Mesothelial cell of epicardium (in vitro differentiated cells): ENCODE measurements around the gene KRTAP25-1. TPM values are rescaled to one million over a fixed set of nuclear protein-coding genes. Genes with fewer than 3 reads are reported as not detected.

Experiments
- DNase-seq, 2 experiments: peaks; one replicate each; pipeline ENCODE4 v3.0.0; 2021; ENCODE audit warnings: low spot score in 2 of 2; ENCODE audit not compliant: unreplicated experiment in 2 of 2
- H3K27ac Mint-ChIP-seq: 2 replicates; pipeline ENCODE4 v1.8.0; 2021; ENCODE audit warnings: mixed read lengths
- H3K27me3 Mint-ChIP-seq: 2 replicates; pipeline ENCODE4 v1.8.0; 2021; ENCODE audit warnings: low read depth, mixed read lengths
- H3K36me3 Mint-ChIP-seq: 2 replicates; pipeline ENCODE4 v1.8.0; 2021; ENCODE audit warnings: mixed read lengths
- H3K4me1 Mint-ChIP-seq: 2 replicates; pipeline ENCODE4 v1.8.0; 2021; ENCODE audit warnings: mixed read lengths
- H3K4me3 Mint-ChIP-seq: 2 replicates; pipeline ENCODE4 v1.8.0; 2021; ENCODE audit warnings: mild to moderate bottlenecking, moderate library complexity, mixed read lengths
- H3K9me3 Mint-ChIP-seq: 2 replicates; pipeline ENCODE4 v1.8.0; 2021; ENCODE audit warnings: mixed read lengths
- total RNA-seq: library from RNA; stranded (reverse); gene quantifications from 3 replicates; pipeline ENCODE4 v1.2.1, GENCODE V29; 2021
- TF ChIP-seq, protein P1 (sequence below): fragments of 200-600 bp; sonication (generic); IDR thresholded peaks from one replicate; pipeline ENCODE4 v1.5.0; 2021; ENCODE audit warnings: antibody characterized with exemption; ENCODE audit not compliant: unreplicated experiment

The KRTAP25-1 gene
- total RNA-seq, 1 donor from 2014 or later: not detected

- Mint-ChIP-seq H3K4me3 (no peak overlapping the region), H3K27ac (no peak overlapping the region), H3K4me1 (peaks cover 30% of the 10 kb centered on the region), H3K36me3 (peaks cover 4% of the 10 kb centered on the region), H3K9me3 (peaks cover 27% of the 10 kb centered on the region), H3K27me3 (no peaks in the 10 kb centered on the region)
- no peak for DNase-seq
- TF ChIP-seq, protein P1, sequence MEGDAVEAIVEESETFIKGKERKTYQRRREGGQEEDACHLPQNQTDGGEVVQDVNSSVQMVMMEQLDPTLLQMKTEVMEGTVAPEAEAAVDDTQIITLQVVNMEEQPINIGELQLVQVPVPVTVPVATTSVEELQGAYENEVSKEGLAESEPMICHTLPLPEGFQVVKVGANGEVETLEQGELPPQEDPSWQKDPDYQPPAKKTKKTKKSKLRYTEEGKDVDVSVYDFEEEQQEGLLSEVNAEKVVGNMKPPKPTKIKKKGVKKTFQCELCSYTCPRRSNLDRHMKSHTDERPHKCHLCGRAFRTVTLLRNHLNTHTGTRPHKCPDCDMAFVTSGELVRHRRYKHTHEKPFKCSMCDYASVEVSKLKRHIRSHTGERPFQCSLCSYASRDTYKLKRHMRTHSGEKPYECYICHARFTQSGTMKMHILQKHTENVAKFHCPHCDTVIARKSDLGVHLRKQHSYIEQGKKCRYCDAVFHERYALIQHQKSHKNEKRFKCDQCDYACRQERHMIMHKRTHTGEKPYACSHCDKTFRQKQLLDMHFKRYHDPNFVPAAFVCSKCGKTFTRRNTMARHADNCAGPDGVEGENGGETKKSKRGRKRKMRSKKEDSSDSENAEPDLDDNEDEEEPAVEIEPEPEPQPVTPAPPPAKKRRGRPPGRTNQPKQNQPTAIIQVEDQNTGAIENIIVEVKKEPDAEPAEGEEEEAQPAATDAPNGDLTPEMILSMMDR: no peak
Measured at GRCh38 chr21:30268608-30269197, 20.6 kb downstream of the KRTAP25-1 start.

- Mint-ChIP-seq H3K9me3 (peaks cover 9% of the 10 kb centered on the region), H3K4me1 (peaks cover 7% of the 10 kb centered on the region), H3K27ac (no peak overlapping the region), H3K36me3 (no peaks in the 10 kb centered on the region), H3K27me3 (no peaks in the 10 kb centered on the region), H3K4me3 (no peak overlapping the region)
- DNase-seq: no peak
- TF ChIP-seq, protein P1: peak; percentile 41
Measured at GRCh38 chr21:30257773-30258172, 31.5 kb downstream of the KRTAP25-1 start.

GRCh38 chr21:30256100-30256499, 33.2 kb downstream of the KRTAP25-1 start:
- Mint-ChIP-seq H3K36me3 (no peaks in the 10 kb centered on the region), H3K9me3 (peaks cover 9% of the 10 kb centered on the region), H3K27ac (no peak overlapping the region), H3K4me3 (no peak overlapping the region), H3K27me3 (no peaks in the 10 kb centered on the region), H3K4me1 (peaks cover 7% of the 10 kb centered on the region)
- no peak for DNase-seq
- TF ChIP-seq, protein P1: no peak

- H3K9me3 Mint-ChIP-seq: peaks cover 9% of the 10 kb centered on the region
- H3K4me1 Mint-ChIP-seq: peaks cover 7% of the 10 kb centered on the region
- TF ChIP-seq, protein P1: no peak
- DNase-seq: no peak
- no peak overlapping the region for H3K4me3 Mint-ChIP-seq
- H3K36me3 Mint-ChIP-seq: no peaks in the 10 kb centered on the region
- H3K27ac Mint-ChIP-seq: no peak overlapping the region
- no peaks in the 10 kb centered on the region for H3K27me3 Mint-ChIP-seq
Measured at GRCh38 chr21:30255679-30256078, 33.6 kb downstream of the KRTAP25-1 start.

- Mint-ChIP-seq H3K36me3 (no peaks in the 10 kb centered on the region), H3K27me3 (peaks cover 5% of the 10 kb centered on the region), H3K4me3 (no peak overlapping the region), H3K9me3 (peaks cover 9% of the 10 kb centered on the region), H3K27ac (no peak overlapping the region), H3K4me1 (peaks cover 4% of the 10 kb centered on the region)
- DNase-seq: no peak
- TF ChIP-seq, protein P1: no peak
Measured at GRCh38 chr21:30251781-30252180, 37.5 kb downstream of the KRTAP25-1 start.

DNA sequence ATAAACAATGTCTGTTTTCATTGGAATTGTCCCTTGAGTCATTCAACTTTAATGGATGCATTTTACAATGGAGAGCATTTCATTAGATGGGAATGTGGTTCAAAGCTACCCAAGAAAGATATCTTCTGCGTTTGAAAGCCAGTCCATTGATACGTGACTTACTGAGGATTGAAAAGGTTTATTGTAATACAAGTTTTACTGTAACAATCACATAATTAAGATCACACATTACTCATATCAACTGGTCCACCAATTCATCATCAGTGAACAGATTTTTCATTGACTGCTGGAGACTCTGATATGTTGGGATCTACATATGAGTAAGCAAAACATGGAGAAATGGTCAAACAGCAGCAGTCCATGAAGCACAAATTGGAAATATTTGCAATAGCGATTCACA, 39.4 kb downstream of the KRTAP25-1 start:
- H3K4me1 Mint-ChIP-seq: no peaks in the 10 kb centered on the region
- H3K4me3 Mint-ChIP-seq: no peak overlapping the region
- H3K9me3 Mint-ChIP-seq: peaks cover 9% of the 10 kb centered on the region
- no peaks in the 10 kb centered on the region for H3K36me3 Mint-ChIP-seq
- no peak for DNase-seq
- peaks cover 5% of the 10 kb centered on the region for H3K27me3 Mint-ChIP-seq
- TF ChIP-seq, protein P1: no peak
- H3K27ac Mint-ChIP-seq: no peak overlapping the region
